PC-3 (cell line): ENCODE measurements around the gene LILRB4.

Experiments
- EZH2 ChIP-seq: fragments of 300-600 bp; sonication (generic); IDR thresholded peaks from one replicate; pipeline ENCODE4 v1.6.1; 2017; ENCODE audit warnings: antibody characterized with exemption, mild to moderate bottlenecking, low read length; ENCODE audit not compliant: unreplicated experiment
- EZH2phosphoT487 ChIP-seq: fragments of 300-600 bp; sonication (generic); IDR thresholded peaks from 2 replicates; pipeline ENCODE4 v1.6.1; 2018; ENCODE audit warnings: mild to moderate bottlenecking, antibody characterized with exemption, low read length, borderline replicate concordance
- TF ChIP-seq, protein P1 (sequence below): fragments of 300-600 bp; sonication (generic); conservative IDR thresholded peaks from 2 replicates; pipeline ENCODE4 v1.5.1; 2017; ENCODE audit warnings: antibody characterized with exemption, low read depth, mild to moderate bottlenecking, low read length

DNA sequence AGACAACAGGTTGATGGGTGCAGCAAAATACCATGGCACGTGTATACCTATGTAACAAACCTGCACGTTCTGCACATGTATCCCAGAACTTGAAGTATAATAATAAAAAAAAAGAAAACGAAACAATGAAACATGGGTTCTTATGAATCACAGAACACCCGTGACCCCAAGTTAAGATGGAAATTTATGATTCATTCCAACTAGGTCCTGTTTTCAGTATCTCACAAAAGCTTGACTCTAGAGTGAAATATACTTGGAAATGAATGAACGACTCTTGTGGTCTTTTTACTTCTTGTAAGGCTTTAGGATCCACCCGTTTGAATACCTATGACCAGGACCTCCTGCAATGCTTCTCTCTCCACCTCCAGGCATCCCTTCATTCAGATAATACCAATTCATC lies 3.5 kb upstream of the LILRB4 start:
- TF ChIP-seq, protein P1, sequence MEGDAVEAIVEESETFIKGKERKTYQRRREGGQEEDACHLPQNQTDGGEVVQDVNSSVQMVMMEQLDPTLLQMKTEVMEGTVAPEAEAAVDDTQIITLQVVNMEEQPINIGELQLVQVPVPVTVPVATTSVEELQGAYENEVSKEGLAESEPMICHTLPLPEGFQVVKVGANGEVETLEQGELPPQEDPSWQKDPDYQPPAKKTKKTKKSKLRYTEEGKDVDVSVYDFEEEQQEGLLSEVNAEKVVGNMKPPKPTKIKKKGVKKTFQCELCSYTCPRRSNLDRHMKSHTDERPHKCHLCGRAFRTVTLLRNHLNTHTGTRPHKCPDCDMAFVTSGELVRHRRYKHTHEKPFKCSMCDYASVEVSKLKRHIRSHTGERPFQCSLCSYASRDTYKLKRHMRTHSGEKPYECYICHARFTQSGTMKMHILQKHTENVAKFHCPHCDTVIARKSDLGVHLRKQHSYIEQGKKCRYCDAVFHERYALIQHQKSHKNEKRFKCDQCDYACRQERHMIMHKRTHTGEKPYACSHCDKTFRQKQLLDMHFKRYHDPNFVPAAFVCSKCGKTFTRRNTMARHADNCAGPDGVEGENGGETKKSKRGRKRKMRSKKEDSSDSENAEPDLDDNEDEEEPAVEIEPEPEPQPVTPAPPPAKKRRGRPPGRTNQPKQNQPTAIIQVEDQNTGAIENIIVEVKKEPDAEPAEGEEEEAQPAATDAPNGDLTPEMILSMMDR, result no peak
- TF ChIP-seq EZH2 (no peak), EZH2phosphoT487 (no peak)
